Stimulated activated CD4-positive, alpha-beta T cell treated with anti-CD3 and anti-CD28 coated beads, Interleukin-1b, Interleukin-23, amount 100 ng/mL, for 24 hours (primary cell): ENCODE measurements around the gene ESRP2.

Experiments used
- DNase-seq, 4 experiments: peaks; one replicate each; pipeline ENCODE4 v3.0.0-alpha.2; 2020; ENCODE audit warnings: low read depth in 4 of 4, low spot score in 1 of 4

ESRP2 gene

GRCh38 chr16:68223072-68223471 lies 12.9 kb downstream of the ESRP2 start:
- DNase-seq, result no peak

- no peak for DNase-seq
Observed at GRCh38 chr16:68219725-68220351, 16.1 kb downstream of the ESRP2 start.

- no peak for DNase-seq
Observed at GRCh38 chr16:68217506-68217905, 18.4 kb downstream of the ESRP2 start.

GRCh38 chr16:68216240-68216639 lies 19.7 kb downstream of the ESRP2 start:
- no peak for DNase-seq

- DNase-seq, result no peak
Observed at GRCh38 chr16:68215302-68215701, 20.6 kb downstream of the ESRP2 start.

- no peak for DNase-seq
Observed at GRCh38 chr16:68214726-68215125, 21.2 kb downstream of the ESRP2 start.

- DNase-seq, result no peak
Observed at GRCh38 chr16:68206245-68206644, 29.7 kb downstream of the ESRP2 start.

- no peak for DNase-seq
Observed at GRCh38 chr16:68202091-68202519, 33.8 kb downstream of the ESRP2 start.

GRCh38 chr16:68200088-68200783 lies 35.7 kb downstream of the ESRP2 start:
- no peak for DNase-seq

GRCh38 chr16:68197250-68197649 lies 38.7 kb downstream of the ESRP2 start:
- no peak for DNase-seq

- DNase-seq, result no peak
Observed at GRCh38 chr16:68194251-68194650, 41.7 kb downstream of the ESRP2 start.

GRCh38 chr16:68190736-68191510 lies 45.0 kb downstream of the ESRP2 start:
- DNase-seq, result no peak

GRCh38 chr16:68190081-68190480 lies 45.8 kb downstream of the ESRP2 start:
- no peak for DNase-seq

GRCh38 chr16:68188170-68188569 lies 47.8 kb downstream of the ESRP2 start:
- DNase-seq, result no peak

GRCh38 chr16:68187505-68187904 lies 48.4 kb downstream of the ESRP2 start:
- no peak for DNase-seq

- DNase-seq, result no peak
Observed at GRCh38 chr16:68186877-68187276, 49.0 kb downstream of the ESRP2 start.

- no peak for DNase-seq
Observed at GRCh38 chr16:68183046-68183445, 52.9 kb downstream of the ESRP2 start.

GRCh38 chr16:68179855-68180254 lies 56.1 kb downstream of the ESRP2 start:
- DNase-seq, result no peak

GRCh38 chr16:68179196-68179795 lies 56.6 kb downstream of the ESRP2 start:
- DNase-seq, result no peak
